ENCODE data around the gene ZNF638.

Gene ZNF638

DNA sequence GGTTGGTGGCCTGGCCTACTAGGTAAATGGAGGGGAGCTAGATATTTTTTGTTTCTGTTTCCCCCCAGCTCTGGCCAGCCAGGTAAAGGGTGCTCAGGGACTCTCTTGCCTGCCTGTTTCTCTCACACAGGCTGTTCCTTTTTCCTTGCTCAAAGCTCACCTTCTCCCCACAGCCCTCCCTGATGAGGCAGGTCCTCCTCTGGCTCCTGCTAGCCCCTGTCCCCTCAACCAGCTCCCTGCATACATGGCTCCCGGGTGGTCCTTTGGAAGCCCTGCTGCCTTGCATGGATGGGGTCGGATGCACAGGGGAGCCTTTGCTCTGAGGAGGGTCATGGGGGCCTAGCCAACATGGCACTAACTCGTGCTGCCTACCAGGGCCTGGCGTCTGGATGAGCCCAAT, 149.5 kb downstream of the ZNF638 start:
- TF ChIP-seq ESRRG (CRISPR knock-in tag; IDR thresholded peaks at IDR 0.05): no peak
- no peak for ATAC-seq

- ATAC-seq: no peak
- TF ChIP-seq PPARA (CRISPR knock-in tag; IDR thresholded peaks at IDR 0.05; ENCODE audit: borderline replicate concordance) (no peak), ARNTL (CRISPR knock-in tag; IDR thresholded peaks at IDR 0.05; ENCODE audit: borderline replicate concordance, low read depth) (no peak), ZNF565 (CRISPR knock-in tag; conservative IDR thresholded peaks at IDR 0.05; ENCODE audit: low read depth) (no peak), TOX (CRISPR knock-in tag; IDR thresholded peaks at IDR 0.05; ENCODE audit: borderline replicate concordance) (no peak), POU6F1 (CRISPR knock-in tag; IDR thresholded peaks at IDR 0.05; ENCODE audit: borderline replicate concordance, low read depth) (no peak), SNAI2 (CRISPR knock-in tag; IDR thresholded peaks at IDR 0.05) (no peak), ZNF70 (CRISPR knock-in tag; IDR thresholded peaks at IDR 0.05) (no peak), ZC3H10 (CRISPR knock-in tag; IDR thresholded peaks at IDR 0.05) (no peak), TCF4 (CRISPR knock-in tag; IDR thresholded peaks at IDR 0.05; ENCODE audit: borderline replicate concordance) (no peak), ESRRG (CRISPR knock-in tag; IDR thresholded peaks at IDR 0.05) (no peak), BACH2 (CRISPR knock-in tag; IDR thresholded peaks at IDR 0.05; ENCODE audit: borderline replicate concordance) (no peak), RARB (CRISPR knock-in tag; IDR thresholded peaks at IDR 0.05) (no peak), ZFP30 (CRISPR knock-in tag; IDR thresholded peaks at IDR 0.05) (no peak), ZNF8 (CRISPR knock-in tag; IDR thresholded peaks at IDR 0.05) (no peak), OSR1 (CRISPR knock-in tag; IDR thresholded peaks at IDR 0.05) (no peak), ISL1 (CRISPR knock-in tag; IDR thresholded peaks at IDR 0.05) (no peak), ZFP3 (CRISPR knock-in tag; IDR thresholded peaks at IDR 0.05) (no peak)
- TF ChIP-seq, protein P1, sequence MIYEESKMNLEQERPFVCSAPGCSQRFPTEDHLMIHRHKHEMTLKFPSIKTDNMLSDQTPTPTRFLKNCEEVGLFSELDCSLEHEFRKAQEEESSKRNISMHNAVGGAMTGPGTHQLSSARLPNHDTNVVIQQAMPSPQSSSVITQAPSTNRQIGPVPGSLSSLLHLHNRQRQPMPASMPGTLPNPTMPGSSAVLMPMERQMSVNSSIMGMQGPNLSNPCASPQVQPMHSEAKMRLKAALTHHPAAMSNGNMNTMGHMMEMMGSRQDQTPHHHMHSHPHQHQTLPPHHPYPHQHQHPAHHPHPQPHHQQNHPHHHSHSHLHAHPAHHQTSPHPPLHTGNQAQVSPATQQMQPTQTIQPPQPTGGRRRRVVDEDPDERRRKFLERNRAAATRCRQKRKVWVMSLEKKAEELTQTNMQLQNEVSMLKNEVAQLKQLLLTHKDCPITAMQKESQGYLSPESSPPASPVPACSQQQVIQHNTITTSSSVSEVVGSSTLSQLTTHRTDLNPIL (CRISPR knock-in tag; IDR thresholded peaks at IDR 0.05; ENCODE audit: low read depth): no peak
- TF ChIP-seq, protein P2, sequence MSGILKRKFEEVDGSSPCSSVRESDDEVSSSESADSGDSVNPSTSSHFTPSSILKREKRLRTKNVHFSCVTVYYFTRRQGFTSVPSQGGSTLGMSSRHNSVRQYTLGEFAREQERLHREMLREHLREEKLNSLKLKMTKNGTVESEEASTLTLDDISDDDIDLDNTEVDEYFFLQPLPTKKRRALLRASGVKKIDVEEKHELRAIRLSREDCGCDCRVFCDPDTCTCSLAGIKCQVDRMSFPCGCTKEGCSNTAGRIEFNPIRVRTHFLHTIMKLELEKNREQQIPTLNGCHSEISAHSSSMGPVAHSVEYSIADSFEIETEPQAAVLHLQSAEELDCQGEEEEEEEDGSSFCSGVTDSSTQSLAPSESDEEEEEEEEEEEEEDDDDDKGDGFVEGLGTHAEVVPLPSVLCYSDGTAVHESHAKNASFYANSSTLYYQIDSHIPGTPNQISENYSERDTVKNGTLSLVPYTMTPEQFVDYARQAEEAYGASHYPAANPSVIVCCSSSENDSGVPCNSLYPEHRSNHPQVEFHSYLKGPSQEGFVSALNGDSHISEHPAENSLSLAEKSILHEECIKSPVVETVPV (CRISPR knock-in tag; IDR thresholded peaks at IDR 0.05): no peak
- TF ChIP-seq, protein P3, sequence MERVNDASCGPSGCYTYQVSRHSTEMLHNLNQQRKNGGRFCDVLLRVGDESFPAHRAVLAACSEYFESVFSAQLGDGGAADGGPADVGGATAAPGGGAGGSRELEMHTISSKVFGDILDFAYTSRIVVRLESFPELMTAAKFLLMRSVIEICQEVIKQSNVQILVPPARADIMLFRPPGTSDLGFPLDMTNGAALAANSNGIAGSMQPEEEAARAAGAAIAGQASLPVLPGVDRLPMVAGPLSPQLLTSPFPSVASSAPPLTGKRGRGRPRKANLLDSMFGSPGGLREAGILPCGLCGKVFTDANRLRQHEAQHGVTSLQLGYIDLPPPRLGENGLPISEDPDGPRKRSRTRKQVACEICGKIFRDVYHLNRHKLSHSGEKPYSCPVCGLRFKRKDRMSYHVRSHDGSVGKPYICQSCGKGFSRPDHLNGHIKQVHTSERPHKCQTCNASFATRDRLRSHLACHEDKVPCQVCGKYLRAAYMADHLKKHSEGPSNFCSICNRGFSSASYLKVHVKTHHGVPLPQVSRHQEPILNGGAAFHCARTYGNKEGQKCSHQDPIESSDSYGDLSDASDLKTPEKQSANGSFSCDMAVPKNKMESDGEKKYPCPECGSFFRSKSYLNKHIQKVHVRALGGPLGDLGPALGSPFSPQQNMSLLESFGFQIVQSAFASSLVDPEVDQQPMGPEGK (CRISPR knock-in tag; IDR thresholded peaks at IDR 0.05; ENCODE audit: borderline replicate concordance): no peak
These were observed 150.5 kb downstream of the ZNF638 start for GRCh38 chr2:71482055-71482454.

GRCh38 chr2:71483246-71483645, 151.7 kb downstream of the ZNF638 start:
- ATAC-seq: no peak
- TF ChIP-seq CSDC2 (CRISPR knock-in tag; IDR thresholded peaks at IDR 0.05) (no peak), ZFP30 (CRISPR knock-in tag; IDR thresholded peaks at IDR 0.05) (no peak), ARNTL (CRISPR knock-in tag; IDR thresholded peaks at IDR 0.05; ENCODE audit: borderline replicate concordance, low read depth) (no peak), GLIS3 (CRISPR knock-in tag; IDR thresholded peaks at IDR 0.05) (no peak)
- TF ChIP-seq, protein P2 (CRISPR knock-in tag; IDR thresholded peaks at IDR 0.05): no peak

DNA sequence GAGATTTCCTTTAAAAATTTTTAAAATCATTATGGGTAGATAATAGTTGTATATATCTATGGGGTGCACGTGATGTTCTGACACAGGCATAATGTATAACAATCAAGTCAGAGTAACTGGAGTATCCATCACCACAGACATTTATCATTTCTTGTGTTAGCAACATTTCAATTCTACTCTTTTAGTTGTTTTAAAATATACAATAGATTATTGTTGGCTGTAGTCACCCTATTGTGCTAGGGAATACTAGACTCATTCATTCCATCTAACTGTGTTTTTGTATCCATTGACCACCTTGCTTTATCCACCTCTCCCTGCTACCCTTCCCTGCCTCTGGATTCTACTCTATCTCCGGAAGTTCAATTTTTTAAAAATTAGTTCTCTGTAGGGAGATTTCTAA, 152.8 kb downstream of the ZNF638 start:
- ATAC-seq: no peak
- TF ChIP-seq, protein P1 (CRISPR knock-in tag; IDR thresholded peaks at IDR 0.05; ENCODE audit: low read depth): no peak
- no peak for TF ChIP-seq BACH2 (CRISPR knock-in tag; IDR thresholded peaks at IDR 0.05; ENCODE audit: borderline replicate concordance)
- TF ChIP-seq TCF4 (CRISPR knock-in tag; IDR thresholded peaks at IDR 0.05; ENCODE audit: borderline replicate concordance): no peak
- TF ChIP-seq ISL1 (CRISPR knock-in tag; IDR thresholded peaks at IDR 0.05): no peak
- no peak for TF ChIP-seq ZNF565 (CRISPR knock-in tag; conservative IDR thresholded peaks at IDR 0.05; ENCODE audit: low read depth)
- no peak for TF ChIP-seq ESRRG (CRISPR knock-in tag; IDR thresholded peaks at IDR 0.05)
- no peak for TF ChIP-seq ZFP30 (CRISPR knock-in tag; IDR thresholded peaks at IDR 0.05)
- no peak for TF ChIP-seq TOX (CRISPR knock-in tag; IDR thresholded peaks at IDR 0.05; ENCODE audit: borderline replicate concordance)
- no peak for TF ChIP-seq PPARA (CRISPR knock-in tag; IDR thresholded peaks at IDR 0.05; ENCODE audit: borderline replicate concordance)
- no peak for TF ChIP-seq OSR1 (CRISPR knock-in tag; IDR thresholded peaks at IDR 0.05)
- TF ChIP-seq, protein P3 (CRISPR knock-in tag; IDR thresholded peaks at IDR 0.05; ENCODE audit: borderline replicate concordance): no peak
- TF ChIP-seq CSDC2 (CRISPR knock-in tag; IDR thresholded peaks at IDR 0.05): no peak
- TF ChIP-seq GLIS3 (CRISPR knock-in tag; IDR thresholded peaks at IDR 0.05): no peak
- no peak for TF ChIP-seq ZNF70 (CRISPR knock-in tag; IDR thresholded peaks at IDR 0.05)
